K562 (cell line): Measurements from ENCODE around the gene SPINT3. TPM values are rescaled to one million over a fixed set of nuclear protein-coding genes. Genes with fewer than 3 reads are reported as not detected.

Source experiments
- ATAC-seq: fragments of 200-7000 bp; cut with Tn5 transposase; 3 replicates; pipeline ENCODE4 v1.9.1; 2020; ENCODE audit warnings: moderate library complexity
- BruUV-seq: library from RNA; stranded (reverse); fragments of 400-500 nt; replicated peaks from 2 replicates; lab custom pipeline; 2021; lab: Mats Ljungman, UMichigan
- CTCF ChIA-PET: fragments of 300-600 bp; formaldehyde crosslinking; extraction: SDS; loops from one replicate; lab custom pipeline; 2021; ENCODE audit warnings: low intra/inter-chr PET ratio; lab: Yijun Ruan, JAX
- POLR2A ChIA-PET: fragments of 300-600, 350-650 bp; sonication (Branson Sonifier 250); formaldehyde crosslinking; extraction: SDS; loops from one replicate; lab custom pipeline; 2021; ENCODE audit warnings: antibody characterized with exemption, inconsistent platforms; lab: Yijun Ruan, JAX
- DNase-seq, 4 experiments: peaks; one replicate each; pipeline versions ENCODE4 v3.0.0 to v3.0.0-alpha.2; 2011 to 2018; ENCODE audit warnings: low spot score in 3 of 4, mixed read lengths in 3 of 4; ENCODE audit errors: extremely low read depth in 1 of 4
- FAIRE-seq: peaks from 2 replicates; lab custom pipeline; 2011; peaks lifted over from hg19 to GRCh38; lab: Jason Lieb, UNC
- H2AFZ ChIP-seq: 2 replicates; pipeline ENCODE4 v1.6.0; 2011; ENCODE audit warnings: low read depth, low read length, control low read depth, inconsistent platforms
- H3K27ac ChIP-seq: fragments of 200-600 bp; 3 replicates; pipeline ENCODE4 v1.8.0; 2011; ENCODE audit warnings: low read depth, mild to moderate bottlenecking, control low read depth, inconsistent platforms, low read length, moderate library complexity, mixed read lengths; ENCODE audit errors: extremely low read depth
- H3K27me3 ChIP-seq, 2 experiments: fragments of 300-600 bp in 1 of 2; 2 replicates in 1 of 2; 3 replicates in 1 of 2; pipeline versions ENCODE4 v1.6.0 to v1.8.0; 2011; ENCODE audit warnings: inconsistent platforms in 2 of 2, low read length in 2 of 2, mild to moderate bottlenecking in 1 of 2, mixed read lengths in 1 of 2, moderate library complexity in 1 of 2; ENCODE audit not compliant: control insufficient read depth in 2 of 2, insufficient read depth in 2 of 2
- H3K36me3 ChIP-seq: fragments of 300-600 bp; 3 replicates; pipeline ENCODE4 v1.8.0; 2011; ENCODE audit warnings: mild to moderate bottlenecking, low read length, inconsistent platforms; ENCODE audit not compliant: control insufficient read depth, insufficient read depth
- H3K4me1 ChIP-seq, 2 experiments: fragments of 200-600 bp in 1 of 2; replicated peaks in 1 of 2; 2 replicates in 1 of 2; 3 replicates in 1 of 2; pipeline versions ENCODE4 v1.5.1 to v1.8.0; 2011; ENCODE audit warnings: inconsistent platforms in 2 of 2, low read length in 2 of 2, mild to moderate bottlenecking in 1 of 2, mixed read lengths in 1 of 2, moderate library complexity in 1 of 2; ENCODE audit not compliant: control insufficient read depth in 2 of 2, insufficient read depth in 2 of 2
- H3K4me2 ChIP-seq: 2 replicates; pipeline ENCODE4 v1.6.1; 2011; ENCODE audit warnings: low read length, control low read depth, inconsistent platforms, mixed read lengths; ENCODE audit not compliant: insufficient read depth
- H3K4me3 ChIP-seq: fragments of 200-600 bp; sonication (generic), shearing (Covaris generic); 2 replicates; pipeline ENCODE4 v1.5.1; 2016; ENCODE audit warnings: control low read depth, inconsistent platforms
- H3K79me2 ChIP-seq: fragments of 200-600 bp; 3 replicates; pipeline ENCODE4 v1.8.0; 2011; ENCODE audit warnings: low read length, inconsistent platforms; ENCODE audit not compliant: control insufficient read depth, insufficient read depth
- H3K9ac ChIP-seq, 2 experiments: 2 replicates each; pipeline versions ENCODE4 v1.6.0 to v1.6.1; 2011; ENCODE audit warnings: low read depth in 2 of 2, low read length in 2 of 2, control low read depth in 1 of 2, inconsistent platforms in 1 of 2, mild to moderate bottlenecking in 1 of 2, mixed read lengths in 1 of 2; ENCODE audit not compliant: insufficient read depth in 1 of 2
- H3K9me1 ChIP-seq: one replicate; pipeline ENCODE4 v1.6.0; 2011; ENCODE audit warnings: inconsistent platforms, mild to moderate bottlenecking, low read length, moderate library complexity; ENCODE audit not compliant: control insufficient read depth, insufficient read depth
- H3K9me3 ChIP-seq: replicated peaks from 2 replicates; pipeline ENCODE4 v1.5.1; 2011; ENCODE audit warnings: low read depth, low read length, inconsistent platforms; ENCODE audit not compliant: control insufficient read depth, insufficient read depth
- H4K20me1 ChIP-seq: replicated peaks from 2 replicates; pipeline ENCODE4 v1.6.1; 2011; ENCODE audit warnings: low read length, inconsistent platforms, mixed read lengths; ENCODE audit not compliant: control insufficient read depth, insufficient read depth
- HNRNPL ChIP-seq: fragments of 200-400 bp; formaldehyde crosslinking; IDR thresholded peaks from 2 replicates; pipeline ENCODE4 v1.6.1; 2017; ENCODE audit warnings: low read depth, mild to moderate bottlenecking, low read length
- KLF6 ChIP-seq: fragments of 250-450 bp; sonication (Bioruptor Pico); IDR thresholded peaks from 2 replicates; pipeline ENCODE4 v1.4.0; 2020; ENCODE audit warnings: mild to moderate bottlenecking, moderate library complexity, borderline replicate concordance
- POLR2B ChIP-seq: fragments of 450-650 bp; IDR thresholded peaks from 2 replicates; pipeline ENCODE4 v1.6.1; 2018; ENCODE audit warnings: low read depth; ENCODE audit not compliant: partially characterized antibody
- WGBS: fragments of 100-300 bp; shearing (Covaris generic); methylation state at CpG from one replicate; pipeline ENCODE4 v1.1.6; 2016; ENCODE audit warnings: low coverage, mixed read lengths; ENCODE audit not compliant: insufficient coverage; ENCODE audit errors: missing lambda C conversion rate; 5-methylcytosine and 5-hydroxymethylcytosine counted together
- in situ Hi-C: fragments of 300-500 bp; cut with MboI; formaldehyde crosslinking; loops from 4 replicates; pipeline ENCODE4 v1.15.0; 2018; ENCODE audit warnings: inconsistent platforms, mixed read lengths
- intact Hi-C: fragments of 100-400 bp; cut with micrococcal nuclease; formaldehyde crosslinking; loops from 2 replicates; pipeline ENCODE4 v1.14.2; 2022
- polyA plus RNA-seq, 8 experiments: library from polyadenylated mRNA; depleted of rRNA in 4 of 8; stranded (reverse) in 5 of 8; unstranded in 3 of 8; fragments of >200 nt; fragmentation: Nextera tagmentation in 2 of 8; fragmentation: Illumina TruSeq in 1 of 8; extraction: Ambion mirVana in 2 of 8; extraction: Trizol in 1 of 8; gene quantifications; 2 replicates each; pipeline versions ENCODE4 v1.2.1 to v1.2.3, GENCODE V29; 2011 to 2014; ENCODE audit warnings: inconsistent platforms in 1 of 8, missing spikeins in 1 of 8
- small RNA-seq: library from RNA; depleted of rRNA; stranded (forward); fragments of <200 nt; gene quantifications from one replicate; pipeline ENCODE3, GENCODE V24; 2014
- total RNA-seq, 7 experiments: library from RNA; depleted of rRNA in 6 of 7; stranded (reverse); fragments of >200 nt in 6 of 7; fragmentation: Illumina TruSeq in 2 of 7; extraction: Trizol in 2 of 7; gene quantifications; 2 replicates each; pipeline versions ENCODE4 v1.2.1 to v1.2.3, GENCODE V29; 2011 to 2021; ENCODE audit warnings: low replicate concordance in 1 of 7

The SPINT3 gene
- total and polyA plus RNA-seq, 9 of the 15 experiments (the other 6 are each of a cell fraction or from before 2014, with no cell fraction given): not detected

DNA sequence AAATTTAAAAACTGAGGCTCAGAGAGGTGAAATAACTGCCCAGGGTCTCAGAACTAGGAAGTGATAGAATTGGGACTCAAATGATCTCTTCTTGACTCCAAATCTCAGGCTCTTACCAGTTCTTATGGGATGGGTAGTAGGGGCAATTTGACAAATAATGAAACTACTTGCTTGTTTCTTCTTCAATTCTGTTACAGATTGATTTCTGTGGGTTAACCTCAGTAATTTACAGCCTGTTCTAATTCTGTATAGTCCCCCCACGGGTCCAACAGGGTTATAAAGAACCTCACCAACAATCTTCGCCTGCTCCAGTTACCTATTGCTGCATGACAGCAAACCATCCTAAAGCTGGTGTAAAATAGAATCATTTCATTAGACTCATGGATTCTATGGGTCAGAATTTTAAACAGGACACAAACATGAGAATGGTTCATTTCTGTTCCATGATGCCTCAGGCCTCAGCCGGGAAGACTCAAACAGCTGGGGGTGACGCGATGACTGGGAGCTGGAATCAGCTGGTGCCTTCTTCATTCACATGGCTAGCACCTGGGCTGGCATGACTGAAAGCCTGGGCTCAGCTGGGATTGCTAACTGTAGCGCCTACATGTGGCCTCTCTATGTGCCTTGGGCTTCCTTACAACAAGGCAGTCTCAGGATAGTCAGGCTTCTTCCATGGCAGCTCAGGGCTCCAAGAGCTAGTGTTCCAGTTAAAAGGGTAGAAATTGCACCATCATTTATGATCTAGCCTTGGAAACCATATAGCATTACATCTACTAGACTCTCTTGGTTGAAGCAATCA, 52.5 kb downstream of the SPINT3 start:
- ATAC-seq (no peak), DNase-seq (no peak), FAIRE-seq (no peak)
- in situ Hi-C loops: no loop called here
- no peak overlapping the region for H3K4me2 ChIP-seq
- H3K36me3 ChIP-seq: no peaks in the 10 kb centered on the region
- WGBS: 0% methylated on average over 6 of the region's 6 CpGs
- peaks cover 0 to 7% of the 10 kb centered on the region in 2 experiments; a peak in 4 of 5 replicates for H3K27me3 ChIP-seq
- H2AFZ ChIP-seq: no peak overlapping the region
- no peak overlapping the region for H3K27ac ChIP-seq
- H3K79me2 ChIP-seq: no peaks in the 10 kb centered on the region
- H3K4me3 ChIP-seq: no peak overlapping the region
- TF ChIP-seq POLR2B (no peak), HNRNPL (no peak), KLF6 (CRISPR knock-in tag) (no peak)
- H3K9me3 ChIP-seq: no peaks in the 10 kb centered on the region
- no peaks in the 10 kb centered on the region for H4K20me1 ChIP-seq
- intact Hi-C loops: no loop called here
- H3K4me1 ChIP-seq: no peaks in the 10 kb centered on the region
- H3K9me1 ChIP-seq: peaks cover 2% of the 10 kb centered on the region
- POLR2A ChIA-PET: no interaction called here
- BruUV-seq: no TSS peak
- no peak overlapping the region for H3K9ac ChIP-seq
- CTCF ChIA-PET: no interaction called here

Small RNAs within 50 kb of the gene (small RNA-seq; reads per million reads assigned to genes)
- not detected for gene AL031663.1
- gene HSPD1P21: not detected
- gene RNA5SP485: 0.11 reads per million

Other genes with a start within 250 kb of the SPINT3 start
Only the 7 nearest of the 17 such genes appear.
- gene DBNDD2, start 107.3 kb downstream of the SPINT3 start, total RNA-seq (2014; rRNA removed): 12.8 and 17.7 TPM in 2 replicates
- gene DBNDD2, start 107.3 kb downstream of the SPINT3 start, total RNA-seq (2014; rRNA removed; fragmentation: Illumina TruSeq; extraction: Trizol): 31.6 and 33.8 TPM in 2 replicates
- gene DBNDD2, start 107.3 kb downstream of the SPINT3 start, total RNA-seq (2015; rRNA removed; fragmentation: Illumina TruSeq; extraction: Trizol): 32.4 and 35.8 TPM in 2 replicates
- 36.9 and 43.4 TPM in 2 replicates for gene DBNDD2, start 107.3 kb downstream of the SPINT3 start, total RNA-seq (2021)
- 51.6 and 64.0 TPM in 2 replicates for gene DBNDD2, start 107.3 kb downstream of the SPINT3 start, polyA plus RNA-seq (2011; rRNA removed)
- 49.7 and 53.9 TPM in 2 replicates for gene DBNDD2, start 107.3 kb downstream of the SPINT3 start, polyA plus RNA-seq (2014; fragmentation: Illumina TruSeq; extraction: Trizol)
- gene DBNDD2, start 107.3 kb downstream of the SPINT3 start, polyA plus RNA-seq (2014; fragmentation: Nextera tagmentation; extraction: Ambion mirVana): 10 to 100 TPM; 15.2 to 20.3 TPM
- 62.3 and 62.5 TPM in 2 replicates for gene DBNDD2, start 107.3 kb downstream of the SPINT3 start, polyA plus RNA-seq (2014; rRNA removed)
- gene PIGT, start 99.5 kb downstream of the SPINT3 start, total RNA-seq (2014; rRNA removed): 46.9 and 75.3 TPM in 2 replicates
- 27.3 and 31.5 TPM in 2 replicates for gene PIGT, start 99.5 kb downstream of the SPINT3 start, total RNA-seq (2014; rRNA removed; fragmentation: Illumina TruSeq; extraction: Trizol)
- 49.2 and 53.0 TPM in 2 replicates for gene PIGT, start 99.5 kb downstream of the SPINT3 start, total RNA-seq (2015; rRNA removed; fragmentation: Illumina TruSeq; extraction: Trizol)
- gene PIGT, start 99.5 kb downstream of the SPINT3 start, total RNA-seq (2021): 75.1 and 79.9 TPM in 2 replicates
- 14.6 and 42.1 TPM in 2 replicates for gene PIGT, start 99.5 kb downstream of the SPINT3 start, polyA plus RNA-seq (2011; rRNA removed)
- gene PIGT, start 99.5 kb downstream of the SPINT3 start, polyA plus RNA-seq (2014; fragmentation: Illumina TruSeq; extraction: Trizol): 105 and 108 TPM in 2 replicates
- 10 to 100 TPM; 33.7 to 68.4 TPM for gene PIGT, start 99.5 kb downstream of the SPINT3 start, polyA plus RNA-seq (2014; fragmentation: Nextera tagmentation; extraction: Ambion mirVana)
- 30.9 and 35.4 TPM in 2 replicates for gene PIGT, start 99.5 kb downstream of the SPINT3 start, polyA plus RNA-seq (2014; rRNA removed)
- not detected in 2 replicates for gene WFDC2, start 45.9 kb downstream of the SPINT3 start, total RNA-seq (2014; rRNA removed)
- not detected in 2 replicates for gene WFDC2, start 45.9 kb downstream of the SPINT3 start, total RNA-seq (2014; rRNA removed; fragmentation: Illumina TruSeq; extraction: Trizol)
- not detected in 2 replicates for gene WFDC2, start 45.9 kb downstream of the SPINT3 start, total RNA-seq (2015; rRNA removed; fragmentation: Illumina TruSeq; extraction: Trizol)
- not detected in 2 replicates for gene WFDC2, start 45.9 kb downstream of the SPINT3 start, total RNA-seq (2021)
- not detected in 2 replicates for gene WFDC2, start 45.9 kb downstream of the SPINT3 start, polyA plus RNA-seq (2011; rRNA removed)
- not detected in 2 replicates for gene WFDC2, start 45.9 kb downstream of the SPINT3 start, polyA plus RNA-seq (2014; fragmentation: Illumina TruSeq; extraction: Trizol)
- gene WFDC2, start 45.9 kb downstream of the SPINT3 start, polyA plus RNA-seq (2014; fragmentation: Nextera tagmentation; extraction: Ambion mirVana): not detected
- not detected in 2 replicates for gene WFDC2, start 45.9 kb downstream of the SPINT3 start, polyA plus RNA-seq (2014; rRNA removed)
- not detected in 2 replicates for gene WFDC6, start 23.9 kb upstream of the SPINT3 start, total RNA-seq (2014; rRNA removed)
- not detected in 2 replicates for gene WFDC6, start 23.9 kb upstream of the SPINT3 start, total RNA-seq (2014; rRNA removed; fragmentation: Illumina TruSeq; extraction: Trizol)
- gene WFDC6, start 23.9 kb upstream of the SPINT3 start, total RNA-seq (2015; rRNA removed; fragmentation: Illumina TruSeq; extraction: Trizol): not detected in 2 replicates
- gene WFDC6, start 23.9 kb upstream of the SPINT3 start, total RNA-seq (2021): not detected in 2 replicates
- gene WFDC6, start 23.9 kb upstream of the SPINT3 start, polyA plus RNA-seq (2011; rRNA removed): not detected in 2 replicates
- not detected in 2 replicates for gene WFDC6, start 23.9 kb upstream of the SPINT3 start, polyA plus RNA-seq (2014; fragmentation: Illumina TruSeq; extraction: Trizol)
- not detected for gene WFDC6, start 23.9 kb upstream of the SPINT3 start, polyA plus RNA-seq (2014; fragmentation: Nextera tagmentation; extraction: Ambion mirVana)
- gene WFDC6, start 23.9 kb upstream of the SPINT3 start, polyA plus RNA-seq (2014; rRNA removed): not detected in 2 replicates
- not detected in 2 replicates for gene EPPIN, start 31.8 kb upstream of the SPINT3 start, total RNA-seq (2014; rRNA removed)
- not detected in 2 replicates for gene EPPIN, start 31.8 kb upstream of the SPINT3 start, total RNA-seq (2014; rRNA removed; fragmentation: Illumina TruSeq; extraction: Trizol)
- gene EPPIN, start 31.8 kb upstream of the SPINT3 start, total RNA-seq (2015; rRNA removed; fragmentation: Illumina TruSeq; extraction: Trizol): not detected in 2 replicates
- gene EPPIN, start 31.8 kb upstream of the SPINT3 start, total RNA-seq (2021): not detected in 2 replicates
- gene EPPIN, start 31.8 kb upstream of the SPINT3 start, polyA plus RNA-seq (2011; rRNA removed): not detected in 2 replicates
- gene EPPIN, start 31.8 kb upstream of the SPINT3 start, polyA plus RNA-seq (2014; fragmentation: Illumina TruSeq; extraction: Trizol): not detected in 2 replicates
- not detected for gene EPPIN, start 31.8 kb upstream of the SPINT3 start, polyA plus RNA-seq (2014; fragmentation: Nextera tagmentation; extraction: Ambion mirVana)
- gene EPPIN, start 31.8 kb upstream of the SPINT3 start, polyA plus RNA-seq (2014; rRNA removed): not detected in 2 replicates
- gene WFDC8, start 63.7 kb upstream of the SPINT3 start, total RNA-seq (2014; rRNA removed): not detected in 2 replicates
- not detected in 2 replicates for gene WFDC8, start 63.7 kb upstream of the SPINT3 start, total RNA-seq (2014; rRNA removed; fragmentation: Illumina TruSeq; extraction: Trizol)
- not detected in 2 replicates for gene WFDC8, start 63.7 kb upstream of the SPINT3 start, total RNA-seq (2015; rRNA removed; fragmentation: Illumina TruSeq; extraction: Trizol)
- gene WFDC8, start 63.7 kb upstream of the SPINT3 start, total RNA-seq (2021): not detected in 2 replicates
- gene WFDC8, start 63.7 kb upstream of the SPINT3 start, polyA plus RNA-seq (2011; rRNA removed): not detected in 2 replicates
- not detected in 2 replicates for gene WFDC8, start 63.7 kb upstream of the SPINT3 start, polyA plus RNA-seq (2014; fragmentation: Illumina TruSeq; extraction: Trizol)
- gene WFDC8, start 63.7 kb upstream of the SPINT3 start, polyA plus RNA-seq (2014; fragmentation: Nextera tagmentation; extraction: Ambion mirVana): not detected
- not detected in 2 replicates for gene WFDC8, start 63.7 kb upstream of the SPINT3 start, polyA plus RNA-seq (2014; rRNA removed)
- gene WFDC10A, start 114.1 kb upstream of the SPINT3 start, total RNA-seq (2014; rRNA removed): not detected in 2 replicates
- not detected in 2 replicates for gene WFDC10A, start 114.1 kb upstream of the SPINT3 start, total RNA-seq (2014; rRNA removed; fragmentation: Illumina TruSeq; extraction: Trizol)
- not detected in 2 replicates for gene WFDC10A, start 114.1 kb upstream of the SPINT3 start, total RNA-seq (2015; rRNA removed; fragmentation: Illumina TruSeq; extraction: Trizol)
- gene WFDC10A, start 114.1 kb upstream of the SPINT3 start, total RNA-seq (2021): not detected in 2 replicates
- gene WFDC10A, start 114.1 kb upstream of the SPINT3 start, polyA plus RNA-seq (2011; rRNA removed): not detected in 2 replicates
- not detected in 2 replicates for gene WFDC10A, start 114.1 kb upstream of the SPINT3 start, polyA plus RNA-seq (2014; fragmentation: Illumina TruSeq; extraction: Trizol)
- gene WFDC10A, start 114.1 kb upstream of the SPINT3 start, polyA plus RNA-seq (2014; fragmentation: Nextera tagmentation; extraction: Ambion mirVana): not detected
- gene WFDC10A, start 114.1 kb upstream of the SPINT3 start, polyA plus RNA-seq (2014; rRNA removed): not detected in 2 replicates